ENCODE measurements around the gene KCNIP1.

The KCNIP1 gene

DNA sequence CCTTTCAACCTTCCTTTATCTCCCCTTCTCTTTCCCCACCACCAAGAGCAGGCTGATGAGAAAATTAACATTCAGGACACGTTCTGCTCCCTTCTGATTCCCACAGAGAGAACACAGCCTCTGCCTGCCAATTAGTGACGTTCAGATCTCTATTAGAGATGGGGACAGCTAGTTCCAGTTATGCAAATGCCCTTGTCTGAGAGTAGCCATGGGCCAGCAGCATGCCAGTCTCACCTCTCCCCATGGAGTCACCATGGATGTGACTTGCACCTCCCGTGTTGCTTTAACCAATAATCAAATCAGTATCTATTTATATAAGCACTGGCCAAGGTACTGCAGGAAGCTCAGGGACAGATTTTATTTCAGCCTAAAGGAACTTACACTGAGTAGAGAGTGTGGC, 61.3 kb downstream of the KCNIP1 start:
- DNase-seq (ENCODE audit: low spot score): no peak

DNA sequence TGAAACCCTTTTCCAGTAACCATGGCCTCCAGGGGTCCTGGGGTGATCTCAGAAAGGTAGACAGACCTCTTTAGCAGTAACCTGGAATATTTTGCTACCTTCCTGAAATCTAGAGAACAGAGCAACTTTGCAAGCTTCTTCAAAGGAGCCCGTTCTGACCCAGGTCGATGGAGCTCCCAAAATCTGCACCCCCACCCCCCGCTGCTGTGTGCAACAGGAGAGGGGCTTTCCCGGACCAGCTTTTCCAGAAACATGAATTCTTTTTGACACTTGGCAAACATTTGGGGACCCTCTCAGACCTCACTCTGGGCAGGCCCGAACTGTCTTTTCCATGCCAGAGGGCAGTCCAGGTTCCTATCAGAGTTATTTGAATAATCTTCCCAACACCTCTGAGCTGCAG, 65.3 kb downstream of the KCNIP1 start:
- no peak for DNase-seq (ENCODE audit: low spot score)

DNA sequence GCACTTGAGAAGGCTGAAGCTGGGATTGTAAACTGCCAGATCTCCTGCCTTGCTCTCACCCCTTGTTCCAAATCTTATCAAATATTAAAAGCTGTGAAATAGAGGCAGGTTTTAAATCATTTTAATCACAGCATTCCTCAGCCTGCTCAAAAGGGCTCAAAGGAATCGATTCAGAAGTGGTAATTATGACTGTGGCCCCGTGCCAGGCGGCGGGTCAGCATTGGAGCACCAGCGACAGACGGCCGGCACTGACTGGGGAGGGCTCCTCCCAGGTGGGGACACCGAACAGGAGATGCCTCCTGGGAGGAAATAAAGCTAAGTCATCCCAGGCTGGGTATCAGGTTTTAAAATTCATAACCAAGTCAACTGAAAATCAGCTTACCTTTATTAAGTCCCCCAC, 66.7 kb downstream of the KCNIP1 start:
- DNase-seq (ENCODE audit: low spot score): no peak

DNA sequence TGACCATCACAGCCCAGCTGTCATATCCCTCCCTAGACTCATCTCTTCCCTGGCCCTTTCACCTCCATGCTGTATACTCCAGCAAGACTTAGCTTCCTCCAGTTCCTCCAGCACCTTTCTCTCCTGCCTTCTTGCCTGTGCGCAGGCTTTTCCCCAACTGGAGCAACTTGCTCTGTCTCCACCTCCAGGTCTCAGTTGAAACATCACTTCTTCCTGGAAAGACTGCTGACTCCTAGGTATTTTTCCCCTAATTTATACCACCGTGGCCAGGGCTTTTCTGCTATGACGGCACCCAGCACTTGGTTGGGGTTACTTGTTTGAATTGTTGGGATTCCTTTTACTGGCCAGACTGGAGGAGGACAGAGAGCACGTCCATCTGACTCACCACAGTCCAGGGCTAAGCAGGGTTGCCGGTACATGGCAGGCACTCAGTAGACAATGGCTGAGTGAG, 67.5 kb downstream of the KCNIP1 start:
- DNase-seq (ENCODE audit: low spot score): no peak

DNA sequence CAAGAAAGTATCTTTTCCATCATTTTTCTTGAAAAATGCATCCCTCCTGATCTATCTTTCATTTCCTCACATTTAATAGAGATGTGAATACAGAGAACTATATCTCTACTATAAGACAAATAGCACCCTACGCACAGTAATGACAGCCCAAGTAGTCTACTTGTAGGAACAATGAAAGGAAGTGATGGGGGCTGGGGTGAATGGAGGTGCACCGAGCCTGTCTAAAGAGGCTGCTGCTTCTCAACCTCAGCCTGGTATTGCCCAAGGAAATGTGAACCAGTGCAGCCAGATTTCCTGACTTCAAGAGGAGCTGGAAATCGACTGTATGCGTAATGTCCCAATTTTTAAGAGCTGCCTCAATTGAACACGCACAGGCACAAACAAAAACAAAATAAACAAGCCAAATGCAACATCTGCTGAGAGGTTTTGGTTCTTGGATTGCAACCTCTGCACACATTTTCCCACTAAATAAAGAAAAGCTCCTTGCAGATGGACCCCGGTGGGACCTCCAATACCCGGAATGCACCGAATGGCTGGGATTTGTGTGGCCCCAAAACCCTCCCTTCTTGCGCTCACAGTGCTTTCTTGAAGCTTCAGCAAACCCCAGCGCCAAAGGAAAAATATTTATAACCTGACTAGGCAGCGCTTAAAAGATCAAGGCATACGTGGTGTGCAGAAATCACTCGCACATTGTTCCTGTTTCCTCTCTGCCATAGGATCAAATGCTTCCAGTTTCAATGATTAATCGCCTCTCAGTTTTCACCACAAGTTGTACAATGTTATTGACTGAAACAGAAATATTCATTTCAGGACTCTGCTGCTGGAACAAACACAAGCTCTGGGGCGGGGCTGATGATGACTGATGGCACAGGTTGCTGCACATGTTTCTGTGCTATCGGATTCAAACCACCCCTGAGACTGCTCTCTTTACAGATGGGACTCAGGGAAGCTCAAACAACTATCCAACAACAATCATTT, 68.3 kb downstream of the KCNIP1 start:
- DNase-seq (ENCODE audit: low spot score): no peak

DNA sequence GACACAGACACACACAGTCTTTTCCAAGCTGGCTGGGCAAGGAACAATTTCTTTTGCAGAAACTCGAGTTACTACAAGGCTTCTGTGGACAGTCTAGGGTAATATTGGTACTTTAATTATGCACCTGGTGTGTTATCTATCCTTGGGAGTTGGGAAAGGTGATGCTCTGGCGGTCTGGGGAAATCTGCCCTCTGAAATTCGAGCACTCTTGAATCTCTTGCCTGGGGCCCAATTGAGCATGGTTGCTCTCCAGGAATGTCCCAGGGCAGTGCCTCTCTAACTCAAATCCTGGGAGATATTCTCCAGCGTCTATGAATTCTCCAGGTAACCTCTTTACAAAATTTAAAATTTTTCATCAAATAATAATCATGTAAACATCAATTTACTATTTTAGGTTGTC, 69.3 kb downstream of the KCNIP1 start:
- DNase-seq (ENCODE audit: low spot score): no peak

DNA sequence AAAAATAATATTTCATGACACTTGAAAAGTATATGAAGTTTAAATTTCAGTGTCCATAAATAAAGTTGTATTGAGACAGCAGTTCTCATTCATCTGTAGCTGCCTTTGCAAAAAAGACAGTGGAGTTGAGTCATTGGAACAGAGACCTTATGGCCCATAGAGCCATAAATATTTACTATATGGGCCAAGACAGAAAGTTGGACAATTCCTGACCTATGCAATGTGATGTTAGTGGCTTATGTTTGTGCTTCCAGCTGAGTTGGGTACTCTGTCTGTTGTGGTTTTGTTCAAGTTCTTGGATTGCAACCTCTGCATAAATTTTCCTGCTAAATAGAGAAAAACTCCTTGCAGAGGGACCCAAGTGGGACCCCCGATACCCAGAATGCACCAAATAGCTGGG, 69.8 kb downstream of the KCNIP1 start:
- DNase-seq (ENCODE audit: low spot score): no peak

DNA sequence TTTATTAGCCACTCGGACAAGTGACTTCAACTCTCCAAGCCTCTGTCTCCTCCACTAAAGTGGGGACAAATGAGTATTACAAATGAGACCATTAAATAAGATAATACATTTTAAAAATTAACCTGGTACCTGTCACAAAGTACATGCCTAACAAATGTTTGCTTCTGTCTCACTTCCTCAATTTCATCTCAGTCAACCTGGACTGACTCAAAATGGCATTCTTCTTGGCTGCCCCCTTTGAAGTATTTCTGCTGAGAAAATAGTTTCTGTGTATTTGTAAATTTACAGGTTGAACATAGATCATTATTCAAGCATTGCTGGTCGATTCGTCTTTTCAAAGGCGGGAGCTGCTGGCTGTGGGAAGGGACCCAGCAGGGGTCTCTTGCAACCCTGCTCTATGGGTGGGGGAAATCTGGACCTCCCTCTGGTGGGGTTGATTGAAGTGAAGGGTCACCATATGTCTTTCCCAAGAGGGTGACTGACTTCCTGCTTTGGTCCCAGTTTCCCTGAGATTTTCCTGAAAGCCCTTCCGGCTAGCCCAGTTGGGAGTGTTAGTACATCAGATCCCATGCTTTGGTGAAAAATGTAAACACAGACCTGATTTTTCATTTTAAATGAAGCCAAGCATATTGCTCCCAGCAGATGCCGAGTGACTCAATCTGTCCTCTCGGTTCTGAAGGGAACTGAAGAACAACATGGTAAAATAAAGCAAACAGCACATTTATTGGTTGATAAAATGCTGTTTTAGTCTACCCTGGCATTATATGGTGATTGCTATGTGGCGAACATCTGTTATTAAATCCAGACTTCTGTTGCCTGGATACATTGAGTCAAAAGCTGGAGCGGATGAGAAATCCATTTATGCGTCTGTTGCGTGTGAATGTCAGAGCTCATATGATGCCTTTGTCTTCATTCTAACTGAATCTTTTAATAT, 73.0 kb downstream of the KCNIP1 start:
- DNase-seq (ENCODE audit: low spot score): no peak

DNA sequence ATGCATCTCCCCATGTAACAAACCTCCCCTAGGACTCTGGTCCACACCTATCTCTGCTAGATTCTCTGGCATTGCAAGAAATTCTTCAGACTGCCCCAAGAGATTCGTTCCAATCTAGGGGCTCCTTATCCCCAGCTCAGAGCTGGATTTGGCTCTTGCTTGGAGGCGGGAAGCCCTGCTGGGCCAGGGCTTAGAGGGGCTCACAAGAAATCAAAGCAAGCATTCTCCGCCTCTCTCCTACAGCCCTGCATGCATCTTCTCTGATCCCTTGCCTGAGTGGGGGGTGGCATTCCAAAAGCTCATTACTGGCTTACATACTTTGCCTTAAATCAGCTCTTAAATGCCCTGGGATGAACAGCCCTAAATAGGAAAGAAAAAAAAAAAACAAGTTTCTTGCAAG, 75.8 kb downstream of the KCNIP1 start:
- no peak for DNase-seq (ENCODE audit: low spot score)

DNA sequence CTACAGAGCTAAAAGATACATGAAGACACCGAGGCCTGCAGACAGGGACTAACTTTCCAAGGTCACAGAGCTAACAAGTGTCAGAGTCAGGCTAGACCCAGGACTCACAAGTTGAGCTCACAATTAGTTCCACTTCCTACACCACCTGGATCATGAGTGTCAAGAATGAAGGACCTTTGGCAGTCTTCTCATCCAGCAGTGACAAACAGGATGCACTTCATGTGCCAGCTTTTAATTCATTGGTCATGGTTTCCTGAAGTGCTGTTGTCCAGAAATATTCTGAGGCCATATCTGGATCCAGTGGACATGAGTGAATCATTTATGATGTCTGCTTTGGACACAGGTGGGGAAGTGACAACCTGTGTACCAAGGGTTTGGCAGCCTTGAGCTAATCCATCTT, 77.4 kb downstream of the KCNIP1 start:
- DNase-seq (ENCODE audit: low spot score): no peak

DNA sequence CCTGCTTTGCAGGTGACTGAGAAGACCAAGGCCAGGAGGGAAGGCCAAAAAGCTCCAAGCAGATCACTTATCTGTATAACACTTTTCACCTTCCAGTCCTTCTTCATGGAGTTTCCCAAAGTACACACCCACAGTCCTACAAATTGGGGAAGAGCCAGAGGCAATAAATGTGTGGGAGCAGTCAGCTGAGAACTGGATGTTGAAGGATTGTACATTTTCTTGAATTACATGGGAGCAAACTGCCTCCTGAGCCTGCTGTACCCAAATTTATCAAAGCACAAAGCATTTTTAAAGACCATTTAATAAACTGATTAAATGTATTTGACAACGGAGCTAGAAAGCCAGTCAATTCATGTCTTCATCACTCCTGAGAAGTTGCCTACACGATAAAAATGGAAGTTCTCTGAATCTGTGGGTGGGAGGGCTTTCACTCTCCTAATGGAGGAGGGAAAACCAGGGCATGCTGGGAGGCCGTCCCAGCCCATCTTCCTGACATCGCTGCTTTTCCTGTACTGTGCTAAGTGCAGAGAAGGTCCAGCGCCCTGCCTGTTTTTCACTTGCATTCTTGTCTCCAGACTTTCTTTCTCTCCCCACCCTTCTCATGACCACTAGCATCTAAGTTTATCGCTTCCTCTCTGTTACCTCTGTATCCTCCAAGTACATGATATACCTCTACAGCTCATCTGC, 79.0 kb downstream of the KCNIP1 start:
- DNase-seq (ENCODE audit: low spot score): no peak

DNA sequence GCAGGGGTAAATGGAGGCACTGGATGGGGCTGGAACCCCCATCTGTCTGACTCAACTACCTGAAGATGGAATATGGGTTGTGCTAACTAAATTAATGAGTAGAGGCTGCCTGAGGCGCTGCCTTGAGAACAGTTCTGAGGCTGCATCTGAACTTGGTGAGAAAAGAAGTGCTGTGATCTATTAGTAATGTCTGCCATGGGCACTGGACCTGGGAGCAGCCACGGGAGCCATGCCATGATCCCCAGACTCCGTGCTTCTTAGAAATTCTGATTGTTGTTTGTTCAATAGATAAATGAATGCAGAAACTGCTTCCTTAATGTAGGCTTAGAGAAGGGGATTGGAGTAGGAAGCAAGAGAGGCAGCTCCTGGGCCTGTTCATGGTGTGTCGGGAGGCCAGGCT, 80.2 kb downstream of the KCNIP1 start:
- no peak for DNase-seq (ENCODE audit: low spot score)

DNA sequence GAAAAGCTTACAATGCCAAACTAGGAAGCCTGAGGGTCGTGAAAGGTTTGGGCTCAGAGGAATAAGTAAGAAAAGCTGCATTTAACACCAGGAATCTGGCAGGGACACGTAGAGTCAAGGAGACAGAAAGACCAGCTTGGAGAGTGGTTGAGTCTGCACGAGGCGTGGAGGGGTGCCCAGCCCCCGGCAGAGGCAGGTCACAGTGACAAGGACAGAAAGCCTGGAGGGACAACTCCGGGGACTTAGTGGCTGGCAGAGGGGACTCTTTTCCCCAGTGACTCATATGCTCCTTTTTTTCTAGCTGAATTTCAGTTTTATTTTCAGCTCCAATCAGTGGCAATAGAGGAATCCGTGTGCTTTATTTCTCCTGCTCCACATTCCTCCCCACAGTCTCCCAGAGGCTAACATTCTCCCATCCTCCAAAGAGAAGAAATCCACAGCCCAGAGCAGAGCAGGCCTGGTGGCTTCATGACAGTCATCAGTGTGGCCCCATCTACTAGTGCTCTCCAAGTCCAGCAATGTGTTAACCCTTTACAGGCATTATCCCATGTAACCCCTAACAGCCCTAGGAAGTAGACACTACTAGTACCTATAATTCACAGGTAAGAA, 80.7 kb downstream of the KCNIP1 start:
- DNase-seq (ENCODE audit: low spot score): no peak

DNA sequence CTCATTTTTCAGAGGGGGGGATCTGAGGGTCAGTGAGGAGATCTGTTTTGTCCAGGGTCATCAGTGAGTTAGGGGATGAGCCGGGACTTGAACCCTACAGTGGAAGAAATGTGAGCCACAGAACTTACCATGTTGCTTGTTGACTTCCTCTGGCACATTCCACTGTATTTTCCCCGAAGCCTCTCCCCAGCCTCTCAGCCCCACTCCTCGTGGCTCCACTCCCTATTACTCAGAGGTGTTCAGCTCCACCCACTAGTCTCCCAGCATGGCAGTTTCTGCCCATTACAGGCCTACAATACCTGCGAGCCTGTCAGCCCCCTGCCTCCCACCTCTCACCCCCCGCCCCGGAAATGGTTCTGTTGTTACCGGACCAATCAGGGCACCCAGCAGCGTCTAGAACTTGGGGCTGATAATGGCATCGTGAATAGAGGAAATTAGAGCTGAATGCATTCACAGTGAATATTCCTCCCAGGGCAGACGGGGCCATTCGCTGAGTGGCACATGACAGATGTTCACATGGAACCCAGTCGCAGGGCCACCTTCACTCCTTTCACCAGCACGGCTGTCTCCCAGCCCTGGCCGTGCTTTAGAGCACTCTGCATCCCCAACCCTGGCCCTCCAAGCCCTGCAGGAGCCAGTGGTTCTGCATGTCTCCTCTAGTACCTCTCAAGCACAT, 81.6 kb downstream of the KCNIP1 start:
- DNase-seq (ENCODE audit: low spot score): no peak

DNA sequence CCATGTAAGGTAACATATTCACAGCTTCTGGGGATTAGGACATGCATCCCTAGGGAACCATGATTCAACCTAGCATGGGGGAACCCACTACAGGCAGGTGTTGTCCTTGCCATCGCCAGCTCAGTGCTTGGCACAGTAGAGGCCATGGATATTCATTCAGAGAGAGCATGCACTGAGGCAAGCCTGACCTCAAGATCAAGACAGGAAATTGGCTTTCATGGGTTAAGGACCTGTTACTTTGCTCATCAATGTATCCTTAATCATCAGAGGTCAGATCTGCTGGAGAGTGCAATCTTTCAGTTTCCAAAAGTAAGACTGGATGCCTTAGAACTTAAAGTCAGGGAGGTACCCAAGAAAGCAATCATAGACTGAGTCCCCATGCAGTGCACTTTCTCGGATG, 84.0 kb downstream of the KCNIP1 start:
- DNase-seq (ENCODE audit: low spot score): no peak

DNA sequence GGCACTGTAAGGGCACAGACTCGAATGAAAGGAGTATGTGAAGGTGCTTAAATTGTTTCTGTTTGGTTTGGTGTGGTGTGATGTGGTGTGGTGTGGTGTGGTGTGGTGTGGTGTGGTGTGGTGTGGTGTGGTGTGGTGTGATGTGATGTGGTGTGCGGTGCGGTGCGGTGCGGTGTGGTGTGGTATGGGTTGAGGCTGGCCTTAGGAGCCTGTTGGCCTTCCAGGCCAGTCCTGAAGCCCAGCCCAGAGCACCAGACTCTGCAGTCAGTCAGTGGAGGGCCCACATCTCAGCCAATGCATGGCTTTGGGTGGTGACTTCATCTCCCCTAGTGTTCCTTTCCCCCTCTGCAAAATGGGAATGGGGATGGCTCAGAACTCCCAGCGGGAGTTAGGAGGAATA, 85.8 kb downstream of the KCNIP1 start:
- DNase-seq (ENCODE audit: low spot score): no peak

DNA sequence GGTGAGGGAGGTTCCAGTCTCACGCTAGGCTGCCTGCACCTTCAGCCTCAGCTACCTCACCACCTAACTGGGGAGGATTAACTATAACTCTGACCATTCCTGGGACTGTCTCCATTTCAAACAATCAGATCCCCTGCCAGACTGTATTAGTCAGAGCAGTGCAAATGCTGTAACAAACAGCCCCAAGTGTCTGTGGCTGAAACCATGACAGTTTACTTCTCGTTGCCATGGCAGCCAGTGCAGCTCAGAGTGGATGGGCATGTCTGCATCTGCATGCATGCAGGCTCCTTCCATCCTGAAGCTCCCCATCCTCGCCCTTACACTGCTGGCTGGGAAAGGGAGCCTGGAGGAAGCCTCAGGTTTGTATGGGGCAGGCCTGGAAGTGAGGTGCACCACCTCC, 86.7 kb downstream of the KCNIP1 start:
- no peak for DNase-seq (ENCODE audit: low spot score)

DNA sequence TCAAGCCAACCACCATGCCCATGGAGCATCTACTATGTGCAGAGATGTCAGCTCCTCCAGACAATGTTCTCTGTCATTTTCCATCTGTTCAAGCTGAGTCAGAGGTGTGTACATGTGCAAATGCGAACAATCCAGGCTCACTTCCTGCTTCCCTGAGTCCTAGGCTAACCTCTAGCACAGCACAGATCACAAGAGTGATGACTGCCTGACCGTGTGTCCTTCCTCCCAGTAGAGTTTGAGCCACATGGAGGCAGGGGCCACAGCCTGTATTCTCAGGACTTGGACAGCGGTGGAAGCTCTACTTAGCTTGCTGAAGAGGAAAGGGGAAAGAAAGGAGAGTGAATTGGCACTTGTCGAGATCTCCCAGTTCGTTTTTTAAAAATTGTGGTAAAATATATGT, 87.2 kb downstream of the KCNIP1 start:
- DNase-seq (ENCODE audit: low spot score): no peak

DNA sequence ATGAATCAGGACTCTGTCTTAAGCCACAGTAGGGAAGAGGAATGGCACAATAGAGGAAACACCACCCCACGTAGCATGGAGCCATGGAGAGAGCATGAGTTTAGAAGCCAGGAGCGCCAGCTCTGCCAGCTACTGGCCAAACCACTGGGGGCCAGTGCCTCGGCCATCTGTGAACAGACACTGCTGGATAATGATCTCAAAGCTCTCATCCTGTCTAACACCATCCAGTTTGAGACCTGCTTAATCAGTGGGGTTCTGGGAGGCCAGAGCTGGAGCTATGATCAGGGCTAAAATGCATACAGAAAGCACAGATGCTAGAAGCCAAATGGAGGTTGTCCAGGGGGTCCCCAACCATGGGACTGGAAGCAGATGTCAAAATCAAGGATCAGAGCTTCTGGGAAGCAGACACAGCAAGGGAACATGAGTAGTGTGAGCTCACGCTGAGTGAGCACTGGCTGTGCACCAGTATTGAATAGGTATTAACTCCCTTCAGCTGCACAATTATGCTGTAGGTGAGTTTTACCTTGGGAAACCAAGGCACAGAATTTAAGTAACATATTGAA, 92.7 kb downstream of the KCNIP1 start:
- no peak for DNase-seq (ENCODE audit: low spot score)

DNA sequence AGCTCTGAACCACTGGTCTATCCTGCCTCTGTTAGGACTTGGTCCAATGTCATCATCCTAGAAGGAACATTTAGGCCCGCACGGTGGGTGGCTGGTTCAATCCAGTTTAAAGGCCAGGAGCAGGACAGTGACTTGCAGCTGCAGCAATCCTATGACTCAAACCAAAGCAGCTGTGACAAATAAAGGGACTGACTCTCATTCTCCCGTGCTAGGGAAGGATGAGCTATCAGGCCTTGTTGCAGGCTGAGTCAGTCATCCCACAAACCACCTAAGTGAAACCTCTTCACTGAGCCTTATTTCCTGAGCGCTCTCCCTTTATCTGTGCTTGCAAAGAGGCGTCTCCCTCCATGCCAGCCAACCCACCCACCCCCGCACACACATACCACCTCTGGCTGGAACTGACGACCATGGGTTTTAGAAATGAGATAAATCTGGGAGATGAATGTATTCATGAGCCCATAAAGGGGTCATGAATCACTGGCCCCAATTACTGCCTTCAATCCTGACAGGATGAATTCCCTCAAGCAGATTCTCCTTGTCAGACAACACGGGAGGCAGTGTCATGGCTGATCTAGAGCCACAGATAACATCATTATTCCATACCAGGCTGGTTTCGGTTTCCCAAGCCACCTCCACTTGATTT, 93.4 kb downstream of the KCNIP1 start:
- DNase-seq (ENCODE audit: low spot score): no peak
